K562 (cell line): ENCODE results near the gene FHIT. TPM values are rescaled to one million over a fixed set of nuclear protein-coding genes. Genes with fewer than 3 reads are reported as not detected.

Experiments used
- ELK3 ChIP-seq: fragments of 450-650 bp; formaldehyde crosslinking; IDR thresholded peaks from 2 replicates; pipeline ENCODE4 v1.4.0; 2020; ENCODE audit warnings: mild to moderate bottlenecking
- TCF15 ChIP-seq: fragments of 250-450 bp; sonication (Bioruptor Pico); IDR thresholded peaks from 2 replicates; pipeline ENCODE4 v1.8.0; 2022; ENCODE audit warnings: moderate library complexity, mild to moderate bottlenecking, inconsistent platforms
- ZBTB40 ChIP-seq, 2 experiments: fragments of 450-650 bp in 1 of 2; sonication (generic) in 1 of 2; formaldehyde crosslinking in 1 of 2; IDR thresholded peaks; 2 replicates each; pipeline versions ENCODE4 v1.7.1 to v1.9.0; 2016 to 2022; ENCODE audit warnings: inconsistent platforms in 1 of 2, mild to moderate bottlenecking in 1 of 2, missing genetic modification reagents in 1 of 2
- polyA plus RNA-seq, 8 experiments: library from polyadenylated mRNA; depleted of rRNA in 4 of 8; stranded (reverse) in 5 of 8; unstranded in 3 of 8; fragments of >200 nt; fragmentation: Nextera tagmentation in 2 of 8; fragmentation: Illumina TruSeq in 1 of 8; extraction: Ambion mirVana in 2 of 8; extraction: Trizol in 1 of 8; gene quantifications; 2 replicates each; pipeline versions ENCODE4 v1.2.1 to v1.2.3, GENCODE V29; 2011 to 2014; ENCODE audit warnings: inconsistent platforms in 1 of 8, missing spikeins in 1 of 8
- total RNA-seq, 7 experiments: library from RNA; depleted of rRNA in 6 of 7; stranded (reverse); fragments of >200 nt in 6 of 7; fragmentation: Illumina TruSeq in 2 of 7; extraction: Trizol in 2 of 7; gene quantifications; 2 replicates each; pipeline versions ENCODE4 v1.2.1 to v1.2.3, GENCODE V29; 2011 to 2021; ENCODE audit warnings: low replicate concordance in 1 of 7

FHIT gene
- total and polyA plus RNA-seq, 9 of the 15 experiments (the other 6 are each of a cell fraction or from before 2014, with no cell fraction given), result 1.7 to 9.1 (median 4.3) TPM

GRCh38 chr3:59829527-59829926 lies 1421.7 kb downstream of the FHIT start (continued):
- no peak for TF ChIP-seq ZBTB40 (IDR thresholded peaks at IDR 0.05)
- TF ChIP-seq ZBTB40 (CRISPR knock-in tag; IDR thresholded peaks at IDR 0.05), result no peak
- TF ChIP-seq ELK3, result no peak
- no peak for TF ChIP-seq TCF15
